Cardiac fibroblast (primary cell): Measurements from ENCODE around the gene PTPN4.

Experiments used
- DNase-seq, 2 donors: peaks; one replicate each; pipeline versions ENCODE4 v3.0.0 to v3.0.0-alpha.2; 2010; ENCODE audit warnings: low read depth in 2 of 2
- H3K4me3 ChIP-seq, 2 donors: replicated peaks in 1 of 2; 1 replicate in 1 of 2; 2 replicates in 1 of 2; pipeline ENCODE4 v1.5.1; 2011; ENCODE audit warnings: low read depth in 2 of 2, low read length in 2 of 2, mild to moderate bottlenecking in 2 of 2, moderate library complexity in 1 of 2
- CTCF ChIP-seq: IDR thresholded peaks from one replicate; pipeline ENCODE4 v1.5.1; 2011; ENCODE audit warnings: low read depth, mild to moderate bottlenecking, low read length, inconsistent platforms

The PTPN4 gene

GRCh38 chr2:119901013-119901412 is 141.3 kb downstream of the PTPN4 start:
- no peak for DNase-seq
- H3K4me3 ChIP-seq: no peak overlapping the region
- TF ChIP-seq CTCF: no peak

GRCh38 chr2:119910566-119910965 is 150.8 kb downstream of the PTPN4 start:
- TF ChIP-seq CTCF: no peak
- no peak for DNase-seq
- no peak overlapping the region for H3K4me3 ChIP-seq

GRCh38 chr2:119914266-119914665 is 154.5 kb downstream of the PTPN4 start:
- no peak overlapping the region for H3K4me3 ChIP-seq
- peak in 1 of 2 donors; percentile 3 for DNase-seq
- no peak for TF ChIP-seq CTCF

- DNase-seq: no peak
- H3K4me3 ChIP-seq: no peak overlapping the region
- no peak for TF ChIP-seq CTCF
Observed at GRCh38 chr2:119921825-119922224, 162.1 kb downstream of the PTPN4 start.

GRCh38 chr2:119922699-119923098 is 163.0 kb downstream of the PTPN4 start:
- no peak for TF ChIP-seq CTCF
- DNase-seq: no peak

GRCh38 chr2:119929537-119929936 is 169.8 kb downstream of the PTPN4 start:
- DNase-seq: peak in 1 of 2 donors; percentile 1
- no peak overlapping the region for H3K4me3 ChIP-seq
- no peak for TF ChIP-seq CTCF

More at GRCh38 chr2:119922699-119923098, 163.0 kb downstream of the PTPN4 start:
- no peak overlapping the region for H3K4me3 ChIP-seq

GRCh38 chr2:119932809-119933208 is 173.1 kb downstream of the PTPN4 start:
- no peak overlapping the region for H3K4me3 ChIP-seq
- no peak for TF ChIP-seq CTCF
- no peak for DNase-seq
